HepG2 (cell line): ENCODE measurements around the gene ANKRD37. TPM values are rescaled to one million over a fixed set of nuclear protein-coding genes. Genes with fewer than 3 reads are reported as not detected.

Experiments
- CHD2 ChIP-seq: IDR thresholded peaks from 2 replicates; pipeline ENCODE4 v1.6.1; 2011; ENCODE audit warnings: low read depth, low read length, improper control_type of control experiment
- EP300 ChIP-seq, 3 experiments: sonication (generic) in 1 of 3; formaldehyde crosslinking in 1 of 3; IDR thresholded peaks; 2 replicates each; pipeline versions ENCODE4 v1.5.1 to v1.6.1; 2011 to 2020; ENCODE audit warnings: low read depth in 2 of 3, low read length in 2 of 3, borderline replicate concordance in 1 of 3, improper control_type of control experiment in 1 of 3, mild to moderate bottlenecking in 1 of 3, missing genetic modification reagents in 1 of 3, moderate library complexity in 1 of 3
- NAIF1 ChIP-seq: sonication (generic); formaldehyde crosslinking; IDR thresholded peaks from 2 replicates; pipeline ENCODE4 v1.5.0; 2020; ENCODE audit warnings: mild to moderate bottlenecking, missing genetic modification reagents, borderline replicate concordance
- YEATS2 ChIP-seq: sonication (generic); formaldehyde crosslinking; IDR thresholded peaks from 2 replicates; pipeline ENCODE4 v1.4.0; 2020; ENCODE audit warnings: missing genetic modification reagents, borderline replicate concordance
- ZBTB1 ChIP-seq: sonication (generic); formaldehyde crosslinking; IDR thresholded peaks from 2 replicates; pipeline ENCODE4 v1.4.0; 2020; ENCODE audit warnings: missing genetic modification reagents, borderline replicate concordance
- ZBTB8A ChIP-seq: sonication (generic); formaldehyde crosslinking; IDR thresholded peaks from 2 replicates; pipeline ENCODE4 v1.4.0; 2020; ENCODE audit warnings: mild to moderate bottlenecking, low read depth, missing genetic modification reagents, borderline replicate concordance
- ZEB1 ChIP-seq: IDR thresholded peaks from 2 replicates; pipeline ENCODE4 v1.6.1; 2012; ENCODE audit warnings: mild to moderate bottlenecking, low read depth, inconsistent platforms; ENCODE audit not compliant: insufficient replicate concordance
- ZNF737 ChIP-seq: sonication (generic); formaldehyde crosslinking; IDR thresholded peaks from 2 replicates; pipeline ENCODE4 v1.5.0; 2020; ENCODE audit warnings: missing genetic modification reagents, mild to moderate bottlenecking, borderline replicate concordance
- polyA plus RNA-seq, 8 experiments: library from polyadenylated mRNA; depleted of rRNA in 3 of 8; stranded (reverse) in 7 of 8; unstranded in 1 of 8; fragments of >200 nt; fragmentation: Illumina TruSeq in 4 of 8; extraction: Trizol in 4 of 8; gene quantifications; 2 replicates each; pipeline versions ENCODE4 v1.2.1 to v1.2.3, GENCODE V29; 2011 to 2016; ENCODE audit warnings: low read depth in 4 of 8, missing spikeins in 1 of 8, mixed read lengths in 1 of 8; ENCODE audit not compliant: insufficient read depth in 1 of 8
- total RNA-seq, 5 experiments: library from RNA; depleted of rRNA; stranded (reverse); fragments of >200 nt; fragmentation: Illumina TruSeq; extraction: Trizol; gene quantifications; 2 replicates each; pipeline ENCODE4 v1.2.3, GENCODE V29; 2016; ENCODE audit warnings: low read depth in 1 of 5
- TF ChIP-seq, protein P1 (sequence below): sonication (generic); formaldehyde crosslinking; IDR thresholded peaks from 2 replicates; pipeline ENCODE4 v1.5.1; 2020; ENCODE audit warnings: mild to moderate bottlenecking, missing genetic modification reagents, moderate library complexity
- TF ChIP-seq, protein P2 (sequence below): sonication (generic); formaldehyde crosslinking; IDR thresholded peaks from 2 replicates; pipeline ENCODE4 v1.9.0; 2021; ENCODE audit warnings: missing genetic modification reagents, borderline replicate concordance
- TF ChIP-seq, protein P3 (sequence below), 2 experiments: sonication (generic) in 1 of 2; formaldehyde crosslinking in 1 of 2; IDR thresholded peaks; 2 replicates each; pipeline versions ENCODE4 v1.5.1 to v1.6.1; 2011 to 2020; ENCODE audit warnings: borderline replicate concordance in 1 of 2, low read depth in 1 of 2, low read length in 1 of 2, mild to moderate bottlenecking in 1 of 2, missing genetic modification reagents in 1 of 2, moderate library complexity in 1 of 2
- TF ChIP-seq, protein P4 (sequence below): sonication (generic); formaldehyde crosslinking; IDR thresholded peaks from 2 replicates; pipeline ENCODE4 v1.4.0; 2020; ENCODE audit warnings: missing genetic modification reagents, low read depth, mild to moderate bottlenecking, borderline replicate concordance

The ANKRD37 gene
- total and polyA plus RNA-seq, 2 of the 13 experiments (the other 11 are each of a cell fraction or from before 2014, with no cell fraction given) = 2.2 to 51.4 TPM

DNA sequence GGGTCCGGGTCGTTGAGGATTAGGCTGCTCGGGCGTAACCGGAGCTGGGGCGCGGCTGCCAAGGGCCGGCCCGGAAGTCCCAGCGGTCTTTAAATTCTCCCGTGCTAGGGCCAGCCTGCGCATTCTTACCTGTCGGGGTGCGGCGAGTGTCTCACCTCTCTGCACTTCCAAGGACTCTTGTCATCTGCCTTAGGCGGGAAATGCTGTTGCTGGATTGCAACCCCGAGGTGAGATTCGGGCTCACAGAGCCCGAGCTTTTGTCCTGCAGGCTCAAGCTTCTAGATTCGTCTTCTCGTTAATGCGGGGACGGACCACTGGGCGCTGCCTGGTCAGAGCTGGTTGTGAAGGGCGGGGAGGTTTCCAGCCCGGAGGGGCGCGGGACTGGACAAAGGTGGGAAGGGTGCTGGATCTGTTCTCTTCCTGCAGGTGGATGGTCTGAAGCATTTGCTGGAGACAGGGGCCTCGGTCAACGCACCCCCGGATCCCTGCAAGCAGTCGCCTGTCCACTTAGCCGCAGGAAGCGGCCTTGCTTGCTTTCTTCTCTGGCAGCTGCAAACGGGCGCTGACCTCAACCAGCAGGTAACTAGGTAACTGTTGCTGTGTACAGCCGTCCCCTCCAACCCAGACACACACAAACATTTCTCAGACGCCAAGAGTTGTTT is at the start of gene ANKRD37 (continued):
- TF ChIP-seq, protein P1, sequence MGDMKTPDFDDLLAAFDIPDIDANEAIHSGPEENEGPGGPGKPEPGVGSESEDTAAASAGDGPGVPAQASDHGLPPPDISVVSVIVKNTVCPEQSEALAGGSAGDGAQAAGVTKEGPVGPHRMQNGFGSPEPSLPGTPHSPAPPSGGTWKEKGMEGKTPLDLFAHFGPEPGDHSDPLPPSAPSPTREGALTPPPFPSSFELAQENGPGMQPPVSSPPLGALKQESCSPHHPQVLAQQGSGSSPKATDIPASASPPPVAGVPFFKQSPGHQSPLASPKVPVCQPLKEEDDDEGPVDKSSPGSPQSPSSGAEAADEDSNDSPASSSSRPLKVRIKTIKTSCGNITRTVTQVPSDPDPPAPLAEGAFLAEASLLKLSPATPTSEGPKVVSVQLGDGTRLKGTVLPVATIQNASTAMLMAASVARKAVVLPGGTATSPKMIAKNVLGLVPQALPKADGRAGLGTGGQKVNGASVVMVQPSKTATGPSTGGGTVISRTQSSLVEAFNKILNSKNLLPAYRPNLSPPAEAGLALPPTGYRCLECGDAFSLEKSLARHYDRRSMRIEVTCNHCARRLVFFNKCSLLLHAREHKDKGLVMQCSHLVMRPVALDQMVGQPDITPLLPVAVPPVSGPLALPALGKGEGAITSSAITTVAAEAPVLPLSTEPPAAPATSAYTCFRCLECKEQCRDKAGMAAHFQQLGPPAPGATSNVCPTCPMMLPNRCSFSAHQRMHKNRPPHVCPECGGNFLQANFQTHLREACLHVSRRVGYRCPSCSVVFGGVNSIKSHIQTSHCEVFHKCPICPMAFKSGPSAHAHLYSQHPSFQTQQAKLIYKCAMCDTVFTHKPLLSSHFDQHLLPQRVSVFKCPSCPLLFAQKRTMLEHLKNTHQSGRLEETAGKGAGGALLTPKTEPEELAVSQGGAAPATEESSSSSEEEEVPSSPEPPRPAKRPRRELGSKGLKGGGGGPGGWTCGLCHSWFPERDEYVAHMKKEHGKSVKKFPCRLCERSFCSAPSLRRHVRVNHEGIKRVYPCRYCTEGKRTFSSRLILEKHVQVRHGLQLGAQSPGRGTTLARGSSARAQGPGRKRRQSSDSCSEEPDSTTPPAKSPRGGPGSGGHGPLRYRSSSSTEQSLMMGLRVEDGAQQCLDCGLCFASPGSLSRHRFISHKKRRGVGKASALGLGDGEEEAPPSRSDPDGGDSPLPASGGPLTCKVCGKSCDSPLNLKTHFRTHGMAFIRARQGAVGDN (CRISPR knock-in tag) = peak; percentile 78
- TF ChIP-seq, protein P2, sequence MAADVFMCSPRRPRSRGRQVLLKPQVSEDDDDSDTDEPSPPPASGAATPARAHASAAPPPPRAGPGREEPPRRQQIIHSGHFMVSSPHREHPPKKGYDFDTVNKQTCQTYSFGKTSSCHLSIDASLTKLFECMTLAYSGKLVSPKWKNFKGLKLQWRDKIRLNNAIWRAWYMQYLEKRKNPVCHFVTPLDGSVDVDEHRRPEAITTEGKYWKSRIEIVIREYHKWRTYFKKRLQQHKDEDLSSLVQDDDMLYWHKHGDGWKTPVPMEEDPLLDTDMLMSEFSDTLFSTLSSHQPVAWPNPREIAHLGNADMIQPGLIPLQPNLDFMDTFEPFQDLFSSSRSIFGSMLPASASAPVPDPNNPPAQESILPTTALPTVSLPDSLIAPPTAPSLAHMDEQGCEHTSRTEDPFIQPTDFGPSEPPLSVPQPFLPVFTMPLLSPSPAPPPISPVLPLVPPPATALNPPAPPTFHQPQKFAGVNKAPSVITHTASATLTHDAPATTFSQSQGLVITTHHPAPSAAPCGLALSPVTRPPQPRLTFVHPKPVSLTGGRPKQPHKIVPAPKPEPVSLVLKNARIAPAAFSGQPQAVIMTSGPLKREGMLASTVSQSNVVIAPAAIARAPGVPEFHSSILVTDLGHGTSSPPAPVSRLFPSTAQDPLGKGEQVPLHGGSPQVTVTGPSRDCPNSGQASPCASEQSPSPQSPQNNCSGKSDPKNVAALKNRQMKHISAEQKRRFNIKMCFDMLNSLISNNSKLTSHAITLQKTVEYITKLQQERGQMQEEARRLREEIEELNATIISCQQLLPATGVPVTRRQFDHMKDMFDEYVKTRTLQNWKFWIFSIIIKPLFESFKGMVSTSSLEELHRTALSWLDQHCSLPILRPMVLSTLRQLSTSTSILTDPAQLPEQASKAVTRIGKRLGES = no peak; the same call in 1 of the 2 replicates
- peak; percentile 16; the same call in 1 of the 2 replicates for TF ChIP-seq NAIF1 (CRISPR knock-in tag)
- no peak for TF ChIP-seq ZBTB1
- TF ChIP-seq, protein P3, sequence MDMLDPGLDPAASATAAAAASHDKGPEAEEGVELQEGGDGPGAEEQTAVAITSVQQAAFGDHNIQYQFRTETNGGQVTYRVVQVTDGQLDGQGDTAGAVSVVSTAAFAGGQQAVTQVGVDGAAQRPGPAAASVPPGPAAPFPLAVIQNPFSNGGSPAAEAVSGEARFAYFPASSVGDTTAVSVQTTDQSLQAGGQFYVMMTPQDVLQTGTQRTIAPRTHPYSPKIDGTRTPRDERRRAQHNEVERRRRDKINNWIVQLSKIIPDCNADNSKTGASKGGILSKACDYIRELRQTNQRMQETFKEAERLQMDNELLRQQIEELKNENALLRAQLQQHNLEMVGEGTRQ (IDR thresholded peaks at IDR 0.05; ENCODE audit: low read depth, low read length) = no peak
- TF ChIP-seq, protein P3 (CRISPR knock-in tag; IDR thresholded peaks at IDR 0.05; ENCODE audit: borderline replicate concordance) = peak; percentile 49; the same call in 1 of the 2 replicates
- peak; percentile 94 for TF ChIP-seq ZEB1
- TF ChIP-seq YEATS2 = no peak; the same call in 1 of the 2 replicates
- no peak for TF ChIP-seq ZBTB8A (CRISPR knock-in tag)
- TF ChIP-seq EP300 (IDR thresholded peaks at IDR 0.05; ENCODE audit: low read depth in 2 of 2, low read length in 2 of 2) = peak in 1 of 2 experiments; percentile 45; a peak in 2 of 4 replicates
- no peak for TF ChIP-seq EP300 (CRISPR knock-in tag; IDR thresholded peaks at IDR 0.05; ENCODE audit: borderline replicate concordance)
- no peak for TF ChIP-seq ZNF737
- no peak for TF ChIP-seq CHD2
- TF ChIP-seq, protein P4, sequence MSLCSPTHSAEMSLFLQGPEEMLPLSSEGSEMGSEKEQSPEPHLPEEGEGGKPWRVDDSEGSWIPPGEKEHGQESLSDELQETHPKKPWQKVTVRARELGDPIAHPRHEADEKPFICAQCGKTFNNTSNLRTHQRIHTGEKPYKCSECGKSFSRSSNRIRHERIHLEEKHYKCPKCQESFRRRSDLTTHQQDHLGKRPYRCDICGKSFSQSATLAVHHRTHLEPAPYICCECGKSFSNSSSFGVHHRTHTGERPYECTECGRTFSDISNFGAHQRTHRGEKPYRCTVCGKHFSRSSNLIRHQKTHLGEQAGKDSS (CRISPR knock-in tag) = peak; percentile 55; the same call in 1 of the 2 replicates
